ENCODE measurements around the gene ARHGEF25. TPM values are rescaled to one million over a fixed set of nuclear protein-coding genes. Genes with fewer than 3 reads are reported as not detected.

Gene ARHGEF25
- total and polyA plus RNA-seq, 2 of the 13 experiments (the other 11 are each of a cell fraction or from before 2014, with no cell fraction given): 11.5 to 12.5 TPM

- TF ChIP-seq PREB (CRISPR knock-in tag; IDR thresholded peaks at IDR 0.05) (no peak), KDM5A (IDR thresholded peaks at IDR 0.05; ENCODE audit: borderline replicate concordance, low read length) (0 out of 2 replicates have a peak, but pooled peaks have one; percentile 22), EEA1 (CRISPR knock-in tag; IDR thresholded peaks at IDR 0.05; ENCODE audit: borderline replicate concordance) (no peak), PLSCR1 (CRISPR knock-in tag; IDR thresholded peaks at IDR 0.05; ENCODE audit: borderline replicate concordance) (no peak), NFE2L2 (IDR thresholded peaks at IDR 0.05; ENCODE audit: low read length) (no peak), ZSCAN30 (CRISPR knock-in tag; IDR thresholded peaks at IDR 0.05) (no peak), JUN (CRISPR knock-in tag; IDR thresholded peaks at IDR 0.05) (no peak), CREBL2 (CRISPR knock-in tag; IDR thresholded peaks at IDR 0.05; ENCODE audit: borderline replicate concordance) (no peak), ZFYVE20 (CRISPR knock-in tag; IDR thresholded peaks at IDR 0.05; ENCODE audit: borderline replicate concordance, low read depth) (no peak), NR1H2 (CRISPR knock-in tag; IDR thresholded peaks at IDR 0.05; ENCODE audit: borderline replicate concordance, low read depth) (no peak), ELF1 (CRISPR knock-in tag; IDR thresholded peaks at IDR 0.05) (no peak), PAX8 (CRISPR knock-in tag; IDR thresholded peaks at IDR 0.05; ENCODE audit: borderline replicate concordance) (0 out of 2 replicates have a peak, but pooled peaks have one; percentile 36), JARID2 (CRISPR knock-in tag; IDR thresholded peaks at IDR 0.05; ENCODE audit: insufficient replicate concordance) (no peak), HNRNPLL (IDR thresholded peaks at IDR 0.05; ENCODE audit: low read depth, low read length, poor library complexity, severe bottlenecking) (no peak), ZNF234 (CRISPR knock-in tag; conservative IDR thresholded peaks at IDR 0.05) (no peak), THAP11 (CRISPR knock-in tag; IDR thresholded peaks at IDR 0.05) (peak; percentile 65; the same call in 1 of the 2 replicates), ZNF782 (CRISPR knock-in tag; IDR thresholded peaks at IDR 0.05; ENCODE audit: borderline replicate concordance) (no peak), ZNF7 (CRISPR knock-in tag; IDR thresholded peaks at IDR 0.05) (no peak), ISX (CRISPR knock-in tag; conservative IDR thresholded peaks at IDR 0.05) (no peak), TEAD3 (CRISPR knock-in tag; optimal IDR thresholded peaks at IDR 0.05; ENCODE audit: borderline replicate concordance) (peak; percentile 50), SP140L (CRISPR knock-in tag; IDR thresholded peaks at IDR 0.05; ENCODE audit: borderline replicate concordance) (no peak), ZFP90 (CRISPR knock-in tag; IDR thresholded peaks at IDR 0.05; ENCODE audit: borderline replicate concordance) (0 out of 2 replicates have a peak, but pooled peaks have one; percentile 46), TOE1 (CRISPR knock-in tag; IDR thresholded peaks at IDR 0.05) (0 out of 2 replicates have a peak, but pooled peaks have one; percentile 46), KAT2B (IDR thresholded peaks at IDR 0.05; ENCODE audit: borderline replicate concordance, low read depth, low read length) (no peak), HMG20B (CRISPR knock-in tag; conservative IDR thresholded peaks at IDR 0.05) (no peak; the same call in 1 of the 2 replicates), ZNF572 (CRISPR knock-in tag; IDR thresholded peaks at IDR 0.05) (no peak), ZFP36L2 (CRISPR knock-in tag; IDR thresholded peaks at IDR 0.05) (no peak), ZNF24 (IDR thresholded peaks at IDR 0.05) (no peak), ZNF784 (CRISPR knock-in tag; IDR thresholded peaks at IDR 0.05; ENCODE audit: borderline replicate concordance) (0 out of 2 replicates have a peak, but pooled peaks have one; percentile 44)
These were observed 35.2 kb upstream of the ARHGEF25 start (continued) for GRCh38 chr12:57575771-57576612.
